ENCODE results near the gene CTNNBL1.

Gene CTNNBL1

DNA sequence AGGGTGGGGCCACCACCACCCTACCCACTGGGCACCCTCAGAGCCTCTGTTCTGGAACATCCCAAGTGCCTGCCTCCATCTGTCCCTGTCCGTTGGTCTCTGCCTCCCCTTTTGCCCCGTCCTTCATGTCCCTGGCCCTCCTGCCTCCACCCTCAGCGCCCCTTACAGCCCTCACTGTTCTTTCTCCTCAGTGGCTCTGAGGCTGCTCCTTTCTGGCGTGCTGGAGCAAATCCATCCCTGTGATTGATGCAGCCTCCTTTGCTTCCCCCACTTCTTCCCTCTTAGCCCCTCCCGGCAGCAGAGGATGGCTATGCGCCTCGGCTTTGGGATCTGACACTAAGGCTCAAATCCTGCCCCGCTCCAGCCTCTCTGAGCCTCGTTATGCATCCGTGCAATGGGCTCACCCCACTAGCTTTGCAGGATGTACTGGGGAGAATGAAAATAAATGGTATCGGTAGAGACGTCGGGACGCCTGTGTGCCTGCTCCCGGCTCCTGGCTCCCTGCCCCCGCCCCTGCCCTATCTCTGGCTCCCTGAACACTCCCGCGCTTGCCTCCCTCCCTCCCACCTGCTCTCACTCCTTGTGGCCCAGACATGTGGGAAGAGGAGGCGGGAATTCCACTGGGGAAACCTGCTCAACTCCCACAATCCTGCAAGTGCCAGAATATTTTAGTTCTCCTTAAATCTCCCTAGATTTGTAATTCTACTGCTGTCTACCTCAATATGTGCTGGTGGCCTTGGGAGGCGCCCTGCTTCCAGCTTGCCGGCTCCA, 222.2 kb downstream of the CTNNBL1 start:
- no peak for DNase-seq (ENCODE audit: low spot score)
- in situ Hi-C loops (cut with MboI; ENCODE audit: low sequenced_read_pairs, unreplicated experiment): loop anchor here (25.0 kb wide), 1 partner anchor 296 kb away; no protein-coding TSS in a partner anchor
- TF ChIP-seq, protein P1, sequence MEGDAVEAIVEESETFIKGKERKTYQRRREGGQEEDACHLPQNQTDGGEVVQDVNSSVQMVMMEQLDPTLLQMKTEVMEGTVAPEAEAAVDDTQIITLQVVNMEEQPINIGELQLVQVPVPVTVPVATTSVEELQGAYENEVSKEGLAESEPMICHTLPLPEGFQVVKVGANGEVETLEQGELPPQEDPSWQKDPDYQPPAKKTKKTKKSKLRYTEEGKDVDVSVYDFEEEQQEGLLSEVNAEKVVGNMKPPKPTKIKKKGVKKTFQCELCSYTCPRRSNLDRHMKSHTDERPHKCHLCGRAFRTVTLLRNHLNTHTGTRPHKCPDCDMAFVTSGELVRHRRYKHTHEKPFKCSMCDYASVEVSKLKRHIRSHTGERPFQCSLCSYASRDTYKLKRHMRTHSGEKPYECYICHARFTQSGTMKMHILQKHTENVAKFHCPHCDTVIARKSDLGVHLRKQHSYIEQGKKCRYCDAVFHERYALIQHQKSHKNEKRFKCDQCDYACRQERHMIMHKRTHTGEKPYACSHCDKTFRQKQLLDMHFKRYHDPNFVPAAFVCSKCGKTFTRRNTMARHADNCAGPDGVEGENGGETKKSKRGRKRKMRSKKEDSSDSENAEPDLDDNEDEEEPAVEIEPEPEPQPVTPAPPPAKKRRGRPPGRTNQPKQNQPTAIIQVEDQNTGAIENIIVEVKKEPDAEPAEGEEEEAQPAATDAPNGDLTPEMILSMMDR (IDR thresholded peaks at IDR 0.05; ENCODE audit: borderline replicate concordance, control extremely low read depth, extremely low read depth, insufficient read depth, missing control alignments): no peak

DNA sequence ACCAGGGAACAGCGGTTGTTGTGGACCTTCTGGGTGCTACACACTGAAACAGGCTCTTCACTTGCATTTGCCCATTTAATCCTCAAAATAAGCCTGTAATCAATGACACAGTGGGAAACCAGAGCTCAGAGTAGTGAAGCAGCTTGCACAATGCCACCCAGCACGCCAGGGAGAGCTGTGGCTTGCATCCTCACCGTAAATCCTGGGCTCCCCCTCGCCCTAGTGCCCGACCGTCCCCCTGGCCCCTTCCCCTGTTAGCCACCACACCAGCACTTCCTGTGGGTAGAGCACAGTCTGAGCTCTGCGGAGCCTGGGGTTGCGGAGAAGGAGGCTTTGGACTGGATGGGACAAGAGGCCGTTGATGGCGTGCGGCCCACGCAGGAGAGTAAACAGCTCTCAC, 223.6 kb downstream of the CTNNBL1 start:
- in situ Hi-C loops (cut with MboI; ENCODE audit: low sequenced_read_pairs, unreplicated experiment): loop anchor here (25.0 kb wide), 1 partner anchor 295 kb away; no protein-coding TSS in a partner anchor
- DNase-seq (ENCODE audit: low spot score): no peak
- TF ChIP-seq, protein P1 (IDR thresholded peaks at IDR 0.05; ENCODE audit: borderline replicate concordance, control extremely low read depth, extremely low read depth, insufficient read depth, missing control alignments): no peak

DNA sequence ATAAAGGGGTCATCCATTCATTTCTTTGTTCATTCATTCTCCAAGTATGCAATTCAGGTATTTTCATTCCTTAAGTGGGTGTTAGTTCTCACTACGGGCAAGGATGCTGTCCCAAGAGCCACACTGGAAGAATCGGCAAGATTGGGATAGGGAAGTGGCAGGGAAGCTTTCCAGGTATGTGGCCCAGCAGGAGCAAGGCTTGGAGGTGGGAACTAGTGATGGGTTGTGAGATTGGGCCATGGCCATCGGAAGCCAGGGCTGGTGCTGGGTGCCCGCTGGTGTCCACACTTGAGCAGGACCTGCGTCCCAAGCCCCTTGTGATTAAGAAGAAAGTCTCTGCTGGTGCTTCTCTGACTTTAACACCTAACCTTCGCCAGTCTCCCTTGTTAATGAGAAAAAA, 224.2 kb downstream of the CTNNBL1 start:
- DNase-seq (ENCODE audit: low spot score): no peak
- in situ Hi-C loops (cut with MboI; ENCODE audit: low sequenced_read_pairs, unreplicated experiment): loop anchor here (25.0 kb wide), 1 partner anchor 294 kb away; no protein-coding TSS in a partner anchor
- TF ChIP-seq, protein P1 (IDR thresholded peaks at IDR 0.05; ENCODE audit: borderline replicate concordance, control extremely low read depth, extremely low read depth, insufficient read depth, missing control alignments): no peak

DNA sequence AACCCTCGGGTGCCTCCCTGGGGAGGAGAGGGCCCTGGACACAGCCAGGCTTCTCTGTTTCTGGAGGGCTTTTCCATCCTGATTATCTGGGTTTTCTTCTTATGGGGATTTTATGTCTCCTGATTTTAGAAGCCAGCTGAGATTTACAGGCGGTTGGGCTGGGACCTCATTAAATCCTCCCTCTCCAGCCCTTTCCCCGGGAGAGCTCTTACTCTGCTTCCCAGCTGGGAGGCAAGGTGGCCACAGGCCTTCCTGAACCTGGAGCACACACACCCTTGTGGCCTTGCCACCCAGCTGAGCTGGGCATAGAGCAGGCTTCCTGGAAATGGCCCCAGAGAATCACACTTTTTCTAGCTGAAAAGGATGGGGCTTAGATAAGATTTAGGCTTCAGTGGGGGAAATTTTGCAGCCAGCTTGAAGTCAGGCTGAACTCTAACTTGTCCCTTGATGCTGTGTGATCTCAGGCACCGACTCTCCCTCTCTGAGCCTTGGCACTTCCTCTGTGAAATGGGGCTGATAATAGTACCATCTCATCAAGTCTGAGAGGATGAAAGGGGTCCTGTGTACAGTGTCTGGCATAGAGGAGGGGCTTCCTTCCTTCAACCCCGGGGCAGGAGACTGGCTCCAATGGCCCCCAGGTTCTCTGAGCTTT, 225.7 kb downstream of the CTNNBL1 start:
- no peak for DNase-seq (ENCODE audit: low spot score)
- TF ChIP-seq, protein P1 (IDR thresholded peaks at IDR 0.05; ENCODE audit: borderline replicate concordance, control extremely low read depth, extremely low read depth, insufficient read depth, missing control alignments): no peak
- in situ Hi-C loops (cut with MboI; ENCODE audit: low sequenced_read_pairs, unreplicated experiment): loop anchor here (25.0 kb wide), 1 partner anchor 293 kb away; no protein-coding TSS in a partner anchor

DNA sequence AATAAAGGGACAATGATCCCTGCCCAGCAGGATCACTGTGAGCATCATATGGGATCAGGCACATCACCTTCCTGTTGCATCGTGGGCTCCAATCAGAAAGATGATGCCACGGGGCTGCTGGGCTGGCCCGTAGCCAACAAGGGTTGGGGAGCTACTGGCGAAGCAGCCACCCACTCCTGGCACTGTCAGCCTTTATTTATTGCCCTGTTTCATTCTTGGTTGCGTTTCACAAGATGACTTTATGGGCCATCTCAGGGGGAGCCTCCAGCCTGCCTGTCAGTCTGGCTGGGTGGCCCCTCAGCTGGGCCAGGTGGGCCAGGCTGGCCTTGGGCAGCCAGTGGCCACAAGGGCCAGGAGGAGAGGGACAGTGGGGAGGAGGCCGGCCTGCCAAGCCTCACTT, 226.4 kb downstream of the CTNNBL1 start:
- TF ChIP-seq, protein P1 (IDR thresholded peaks at IDR 0.05; ENCODE audit: borderline replicate concordance, control extremely low read depth, extremely low read depth, insufficient read depth, missing control alignments): no peak
- no peak for DNase-seq (ENCODE audit: low spot score)
- in situ Hi-C loops (cut with MboI; ENCODE audit: low sequenced_read_pairs, unreplicated experiment): loop anchor here (25.0 kb wide), 1 partner anchor 292 kb away; no protein-coding TSS in a partner anchor

DNA sequence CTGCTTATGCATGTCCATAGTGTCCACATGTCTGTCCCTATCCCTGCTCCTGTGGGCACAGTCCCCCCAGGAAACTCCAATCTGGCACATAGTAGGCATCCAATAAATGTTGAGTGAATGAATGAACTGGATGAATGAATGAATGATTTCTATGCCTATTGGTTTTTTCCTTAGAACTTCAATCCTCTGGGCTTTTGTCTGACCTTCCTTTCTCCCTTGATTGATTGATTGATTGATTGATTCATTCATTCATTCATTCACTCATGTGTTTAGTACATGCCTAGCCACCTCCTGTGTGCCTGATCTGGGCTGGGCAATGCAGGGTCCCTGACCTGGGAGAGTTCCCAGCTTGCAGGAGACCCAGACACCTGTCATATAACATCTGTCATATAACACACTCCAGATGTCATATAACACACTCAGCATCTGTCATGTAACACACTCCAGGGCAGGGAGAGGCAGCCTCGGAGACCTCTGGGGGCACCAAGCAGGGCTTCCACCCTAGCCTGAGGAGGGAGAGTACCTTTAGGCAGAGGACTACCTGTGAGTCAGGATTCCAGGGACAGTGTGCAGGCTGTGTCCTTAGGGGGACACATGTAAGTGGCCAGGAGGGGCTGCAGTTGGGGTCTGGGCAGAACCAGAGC, 227.0 kb downstream of the CTNNBL1 start:
- no peak for DNase-seq (ENCODE audit: low spot score)
- in situ Hi-C loops (cut with MboI; ENCODE audit: low sequenced_read_pairs, unreplicated experiment): loop anchor here (25.0 kb wide), 1 partner anchor 292 kb away; no protein-coding TSS in a partner anchor

More for the DNA sequence above, 227.0 kb downstream of the CTNNBL1 start:
- TF ChIP-seq, protein P1 (IDR thresholded peaks at IDR 0.05; ENCODE audit: borderline replicate concordance, control extremely low read depth, extremely low read depth, insufficient read depth, missing control alignments): no peak

All from GM13976 (cell line).